ENCODE measurements around the gene MAP2K1.

DNA sequence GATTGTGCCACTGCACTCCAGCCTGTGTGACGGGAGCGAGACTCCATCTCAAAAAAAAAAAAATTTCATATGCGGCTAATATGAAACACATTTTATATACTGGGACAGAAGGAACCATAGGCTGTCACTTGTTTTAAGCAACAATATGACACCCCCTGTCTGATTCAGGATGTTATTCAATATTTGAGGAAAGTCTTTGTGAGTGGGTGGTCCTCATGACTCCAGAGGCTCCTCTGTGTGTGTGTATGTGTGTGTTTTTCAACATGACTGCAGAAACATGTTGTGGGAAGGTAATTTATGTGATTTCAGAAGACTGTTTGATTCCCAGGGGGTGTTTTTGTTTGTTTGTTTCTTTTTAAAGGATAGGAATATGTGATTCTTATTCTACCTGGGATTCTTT is 32.8 kb downstream of the MAP2K1 start:
- TF ChIP-seq, protein P1, sequence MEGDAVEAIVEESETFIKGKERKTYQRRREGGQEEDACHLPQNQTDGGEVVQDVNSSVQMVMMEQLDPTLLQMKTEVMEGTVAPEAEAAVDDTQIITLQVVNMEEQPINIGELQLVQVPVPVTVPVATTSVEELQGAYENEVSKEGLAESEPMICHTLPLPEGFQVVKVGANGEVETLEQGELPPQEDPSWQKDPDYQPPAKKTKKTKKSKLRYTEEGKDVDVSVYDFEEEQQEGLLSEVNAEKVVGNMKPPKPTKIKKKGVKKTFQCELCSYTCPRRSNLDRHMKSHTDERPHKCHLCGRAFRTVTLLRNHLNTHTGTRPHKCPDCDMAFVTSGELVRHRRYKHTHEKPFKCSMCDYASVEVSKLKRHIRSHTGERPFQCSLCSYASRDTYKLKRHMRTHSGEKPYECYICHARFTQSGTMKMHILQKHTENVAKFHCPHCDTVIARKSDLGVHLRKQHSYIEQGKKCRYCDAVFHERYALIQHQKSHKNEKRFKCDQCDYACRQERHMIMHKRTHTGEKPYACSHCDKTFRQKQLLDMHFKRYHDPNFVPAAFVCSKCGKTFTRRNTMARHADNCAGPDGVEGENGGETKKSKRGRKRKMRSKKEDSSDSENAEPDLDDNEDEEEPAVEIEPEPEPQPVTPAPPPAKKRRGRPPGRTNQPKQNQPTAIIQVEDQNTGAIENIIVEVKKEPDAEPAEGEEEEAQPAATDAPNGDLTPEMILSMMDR (IDR thresholded peaks at IDR 0.05; ENCODE audit: poor library complexity): no peak
- TF ChIP-seq EZH2 (IDR thresholded peaks at IDR 0.05; ENCODE audit: borderline replicate concordance): no peak

All from hepatocyte (in vitro differentiated cells).